T47D (cell line): Measurements from ENCODE around the gene MCTP2.

Experiments
- DNase-seq, 2 experiments: peaks; one replicate each; pipeline versions ENCODE4 v3.0.0 to v3.0.0-alpha.2; 2011 to 2012; ENCODE audit warnings: low read depth in 1 of 2, low spot score in 1 of 2
- JUND ChIP-seq: IDR thresholded peaks from 2 replicates; pipeline ENCODE4 v1.6.1; 2012; ENCODE audit warnings: low read depth
- in situ Hi-C: cut with HindIII; loops from 2 replicates; pipeline ENCODE4 v1.10.0; 2016; ENCODE audit warnings: low sequenced_read_pairs, low pct_unique_long_range_greater_than_20kb

MCTP2 gene

GRCh38 chr15:94363382-94363781, 132.0 kb downstream of the MCTP2 start:
- DNase-seq = no peak
- in situ Hi-C loops = no loop called here
- no peak for TF ChIP-seq JUND

DNA sequence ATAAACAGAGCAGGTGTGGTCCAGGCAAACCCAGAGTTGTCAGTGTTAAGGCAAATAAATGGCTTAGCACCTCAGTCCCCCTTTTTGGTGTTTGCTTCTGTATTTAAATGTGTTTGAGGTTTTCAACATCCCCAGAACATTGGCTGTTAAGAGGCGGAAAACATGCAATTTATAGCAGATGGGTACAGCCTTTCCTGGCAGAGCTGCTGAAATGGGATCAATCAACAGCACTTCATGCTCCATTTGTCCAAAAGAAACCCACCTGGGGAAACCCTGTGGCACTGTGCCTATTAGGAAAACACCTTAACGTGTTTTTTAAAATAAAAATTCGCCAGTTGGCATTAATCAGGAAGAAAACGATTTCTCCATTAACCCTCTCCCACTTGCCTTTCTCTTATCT, 135.4 kb downstream of the MCTP2 start:
- in situ Hi-C loops = no loop called here
- no peak for DNase-seq
- TF ChIP-seq JUND = no peak

DNA sequence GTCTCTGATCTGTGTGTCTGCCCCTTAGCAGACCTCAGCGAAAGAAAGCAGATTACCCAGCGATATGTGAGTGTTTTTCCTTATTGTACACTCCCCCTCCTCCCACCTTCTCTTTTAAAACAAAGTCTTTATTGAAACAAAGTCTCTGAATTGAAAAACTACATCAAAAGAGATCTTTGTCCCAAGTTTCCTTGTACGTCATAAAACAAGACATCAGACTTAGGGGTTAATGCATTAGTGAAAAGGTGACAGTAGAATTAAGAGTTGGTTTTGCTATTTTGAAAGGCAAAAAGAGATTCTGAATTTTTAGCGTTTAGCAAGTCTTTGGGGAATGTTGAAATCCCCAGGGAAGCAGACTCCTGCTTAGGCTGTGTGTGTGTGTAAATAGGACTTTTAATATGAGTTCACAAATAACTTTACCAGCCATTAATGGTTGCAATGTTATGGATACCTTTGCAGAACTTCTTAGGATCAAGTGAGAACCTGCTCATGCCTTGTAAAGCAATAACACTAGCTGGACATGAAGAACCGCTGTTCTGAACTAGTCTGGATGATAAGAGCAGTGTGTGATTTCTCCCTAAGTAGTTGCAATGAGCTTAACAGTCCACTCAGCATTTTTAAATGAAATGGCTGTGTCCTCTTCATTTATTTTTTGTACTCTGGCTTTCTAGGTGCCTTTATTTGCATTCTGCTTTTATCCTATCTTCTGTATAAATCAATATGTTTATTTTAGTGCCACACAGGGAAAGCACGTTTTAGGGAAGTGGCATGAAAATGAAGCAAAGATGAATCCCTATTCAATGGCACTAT, 136.6 kb downstream of the MCTP2 start:
- DNase-seq = no peak
- no peak for TF ChIP-seq JUND
- in situ Hi-C loops = no loop called here

DNA sequence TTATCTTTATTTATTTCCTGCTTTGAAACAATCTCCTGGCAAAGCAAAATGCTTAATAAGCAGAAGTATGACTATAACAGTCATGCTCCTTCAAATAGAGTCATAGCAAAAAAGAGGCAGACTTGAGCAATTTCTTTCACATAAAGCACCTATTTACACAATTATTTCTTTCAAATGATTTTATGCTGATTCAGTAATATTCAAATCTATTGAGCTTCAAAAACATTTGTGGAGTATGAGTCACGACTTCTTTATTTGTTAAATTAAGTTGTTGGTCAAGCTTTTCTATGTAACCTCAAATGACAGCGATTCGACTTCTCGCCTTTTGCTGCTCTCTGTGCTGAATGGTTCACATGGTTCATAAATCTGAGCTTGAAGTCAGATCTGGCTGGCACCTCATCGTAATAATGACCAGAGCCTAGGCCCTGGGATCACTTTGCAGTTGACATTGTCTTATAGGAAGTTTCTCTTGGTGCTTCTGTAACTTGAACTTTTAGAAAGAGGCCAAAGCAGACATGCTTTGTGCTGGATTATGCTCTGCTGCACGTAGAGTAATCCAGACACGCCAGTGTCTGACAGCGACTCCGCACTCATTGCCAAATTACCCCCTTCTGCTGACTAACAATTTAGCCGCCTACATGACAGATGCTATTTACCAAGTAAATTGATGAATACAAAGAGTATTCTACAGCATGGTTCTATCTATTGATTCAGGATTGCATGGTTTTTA, 139.0 kb downstream of the MCTP2 start:
- in situ Hi-C loops = no loop called here
- no peak for DNase-seq
- TF ChIP-seq JUND = no peak

GRCh38 chr15:94370936-94371285, 139.6 kb downstream of the MCTP2 start:
- DNase-seq = no peak
- TF ChIP-seq JUND = no peak
- in situ Hi-C loops = no loop called here

DNA sequence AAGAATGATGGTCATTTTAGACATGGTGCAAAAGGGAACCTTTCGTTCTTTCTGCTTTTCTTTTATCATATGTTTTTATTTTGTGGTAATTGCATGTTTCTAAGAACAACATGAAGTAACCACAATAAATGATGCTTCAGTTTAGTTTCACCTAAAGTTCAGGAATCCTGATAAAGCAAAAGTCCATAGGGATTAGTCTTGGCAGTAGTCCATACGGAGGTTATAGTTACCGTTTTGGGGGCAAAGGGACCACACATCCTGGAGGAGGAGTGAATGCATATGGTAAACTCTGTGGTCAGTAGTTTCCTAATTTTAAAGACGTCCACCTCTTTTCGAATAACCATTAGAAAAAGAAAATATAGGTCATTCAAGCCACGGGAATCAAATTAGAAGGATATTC, 141.5 kb downstream of the MCTP2 start:
- DNase-seq = no peak
- in situ Hi-C loops = no loop called here
- TF ChIP-seq JUND = no peak

DNA sequence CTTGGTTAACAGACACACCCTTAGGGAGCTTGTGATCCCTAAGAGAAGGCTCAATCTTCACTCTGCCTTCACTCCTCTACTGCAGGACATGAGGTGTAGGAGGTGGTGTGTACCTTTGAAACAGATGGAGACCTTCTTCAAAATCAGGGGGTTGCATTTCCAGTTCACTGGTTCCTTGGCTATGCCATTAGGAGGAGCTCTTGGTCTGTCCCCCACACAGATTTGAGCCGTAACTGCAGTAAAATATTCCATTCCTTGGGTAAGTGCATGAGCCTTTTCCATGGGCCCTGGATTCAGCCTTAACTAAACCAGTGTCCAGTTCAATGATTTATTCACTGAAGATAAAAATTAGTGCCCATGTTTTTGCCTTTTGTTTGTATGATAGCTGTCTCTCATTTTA, 144.6 kb downstream of the MCTP2 start:
- no peak for DNase-seq
- TF ChIP-seq JUND = no peak
- in situ Hi-C loops = no loop called here

DNA sequence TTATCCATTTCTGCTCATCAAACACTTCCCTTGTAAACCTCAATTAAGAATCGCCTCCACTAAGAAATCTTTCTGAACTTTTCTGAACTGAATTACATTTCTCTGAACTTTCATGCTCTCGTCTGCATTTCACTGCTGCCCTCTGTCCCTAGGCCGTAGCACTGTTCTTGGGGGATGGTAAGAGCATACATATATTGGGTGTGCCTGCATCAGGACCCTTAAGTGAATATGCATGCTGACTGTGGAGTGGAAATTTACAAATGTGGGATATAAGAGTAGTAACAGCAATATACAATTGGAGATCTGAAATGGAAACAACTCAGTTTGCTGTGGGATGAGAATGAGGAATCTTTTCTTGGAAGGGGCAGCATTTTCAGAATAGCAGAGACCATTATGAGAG, 148.6 kb downstream of the MCTP2 start:
- TF ChIP-seq JUND = no peak
- no peak for DNase-seq
- in situ Hi-C loops = no loop called here

GRCh38 chr15:94380798-94381197, 149.4 kb downstream of the MCTP2 start:
- in situ Hi-C loops = no loop called here
- DNase-seq = no peak
- TF ChIP-seq JUND = no peak

DNA sequence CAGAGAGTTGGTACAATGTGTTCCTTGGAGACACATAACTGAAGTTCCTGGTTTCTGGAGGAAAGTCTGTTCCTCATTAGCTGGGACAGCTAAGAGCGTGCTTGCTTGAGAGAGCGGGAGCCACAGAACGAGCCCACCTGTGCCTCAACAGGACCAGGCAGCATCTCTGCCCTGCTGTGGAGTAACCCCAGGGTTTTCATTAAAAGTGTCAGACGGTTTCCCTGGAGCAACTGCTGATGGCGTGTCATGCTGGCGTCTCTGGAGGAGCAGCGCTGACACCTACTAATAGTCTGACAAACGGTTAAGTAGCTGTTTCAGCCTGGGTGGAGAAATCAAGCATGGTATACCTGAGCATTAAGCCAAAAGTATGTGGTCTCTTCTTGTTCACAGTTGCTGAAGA, 150.0 kb downstream of the MCTP2 start:
- in situ Hi-C loops = no loop called here
- DNase-seq = no peak

DNA sequence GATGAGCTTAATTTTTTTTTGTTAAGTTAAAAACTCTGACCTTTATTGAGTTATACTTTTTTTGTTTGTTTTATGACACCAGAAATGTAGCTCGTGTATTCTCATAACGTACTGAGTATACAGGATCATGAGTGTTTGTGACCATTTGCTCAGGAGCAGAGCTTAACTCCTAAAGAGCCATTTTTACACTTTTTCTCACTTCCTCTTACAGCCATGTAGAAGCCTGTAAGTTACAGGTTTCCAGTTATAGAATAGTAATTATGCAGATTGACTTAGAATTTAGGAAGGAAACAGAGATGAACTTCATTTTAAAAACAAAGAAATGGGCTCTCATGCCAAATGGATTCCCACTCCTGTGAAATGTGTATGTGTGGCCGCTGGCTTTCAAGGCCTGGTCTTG, 151.7 kb downstream of the MCTP2 start:
- in situ Hi-C loops = no loop called here

More for the DNA sequence above, 150.0 kb downstream of the MCTP2 start:
- TF ChIP-seq JUND = no peak

DNA sequence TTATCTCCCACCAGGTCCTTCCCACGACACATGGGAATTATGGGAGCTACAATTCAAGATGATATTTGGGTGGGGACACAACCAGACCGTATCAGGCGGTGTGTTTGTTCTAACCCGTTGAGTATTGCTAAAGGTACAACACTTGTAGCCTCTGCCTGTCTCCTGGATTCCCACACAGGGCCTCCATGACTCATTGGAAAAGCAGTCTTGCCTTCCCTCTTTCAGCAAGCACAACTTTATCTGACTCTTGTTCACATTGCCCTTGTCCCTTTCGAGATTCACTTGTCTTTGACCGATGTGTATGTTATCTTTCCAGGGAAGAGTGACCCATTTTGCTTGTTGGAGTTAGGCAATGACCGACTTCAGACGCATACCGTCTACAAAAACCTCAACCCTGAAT, 152.3 kb downstream of the MCTP2 start:
- in situ Hi-C loops = no loop called here
- DNase-seq = no peak
- TF ChIP-seq JUND = no peak

More for the DNA sequence above, 151.7 kb downstream of the MCTP2 start:
- TF ChIP-seq JUND = no peak
- DNase-seq = no peak

- in situ Hi-C loops = no loop called here
- DNase-seq = no peak
- no peak for TF ChIP-seq JUND
These were observed 154.1 kb downstream of the MCTP2 start for GRCh38 chr15:94385441-94385840.
